Upper lobe of right lung (tissue), 1 donor: ENCODE data around the gene HLX. TPM values are rescaled to one million over a fixed set of nuclear protein-coding genes. Genes with fewer than 3 reads are reported as not detected.

Experiments used
- ATAC-seq: fragments of 200-7000 bp; cut with Tn5 transposase; one replicate; pipeline ENCODE4 v1.9.1; 2020; ENCODE audit warnings: mild to moderate bottlenecking, moderate library complexity
- DNase-seq: peaks from one replicate; pipeline ENCODE4 v3.0.0-alpha.2; 2020
- H3K27ac ChIP-seq: fragments of 200-600 bp; one replicate; pipeline ENCODE4 v1.8.0; 2022
- H3K27me3 ChIP-seq: fragments of 200-600 bp; one replicate; pipeline ENCODE4 v1.8.0; 2022; ENCODE audit warnings: mild to moderate bottlenecking
- H3K36me3 ChIP-seq: fragments of 200-600 bp; one replicate; pipeline ENCODE4 v1.8.0; 2022
- H3K4me1 ChIP-seq: fragments of 200-600 bp; one replicate; pipeline ENCODE4 v1.8.0; 2022
- H3K4me3 ChIP-seq: fragments of 200-600 bp; one replicate; pipeline ENCODE4 v1.8.0; 2022; ENCODE audit warnings: mild to moderate bottlenecking
- H3K9me3 ChIP-seq: fragments of 200-600 bp; one replicate; pipeline ENCODE4 v1.8.0; 2022
- CTCF ChIP-seq: fragments of 200-600 bp; IDR thresholded peaks from one replicate; pipeline ENCODE4 v1.8.0; 2022; ENCODE audit warnings: antibody characterized with exemption
- intact Hi-C: fragments of 100-400 bp; cut with DNase I; formaldehyde crosslinking; loops from one replicate; pipeline ENCODE4 v1.11.0; 2022
- total RNA-seq: library from RNA; stranded (reverse); fragmentation: NEBNext Ultra II Directional; extraction: Animal tissue kit (Norgen Biotek cat#: 25700); gene quantifications from one replicate; pipeline ENCODE4 v1.2.1, GENCODE V29; 2021
- donor health status: DM: no; HTN: yes; CAD: no; lungs with severe emphysema.

HLX gene
- total RNA-seq, 1 donor from 2014 or later, result 14.9 TPM

DNA sequence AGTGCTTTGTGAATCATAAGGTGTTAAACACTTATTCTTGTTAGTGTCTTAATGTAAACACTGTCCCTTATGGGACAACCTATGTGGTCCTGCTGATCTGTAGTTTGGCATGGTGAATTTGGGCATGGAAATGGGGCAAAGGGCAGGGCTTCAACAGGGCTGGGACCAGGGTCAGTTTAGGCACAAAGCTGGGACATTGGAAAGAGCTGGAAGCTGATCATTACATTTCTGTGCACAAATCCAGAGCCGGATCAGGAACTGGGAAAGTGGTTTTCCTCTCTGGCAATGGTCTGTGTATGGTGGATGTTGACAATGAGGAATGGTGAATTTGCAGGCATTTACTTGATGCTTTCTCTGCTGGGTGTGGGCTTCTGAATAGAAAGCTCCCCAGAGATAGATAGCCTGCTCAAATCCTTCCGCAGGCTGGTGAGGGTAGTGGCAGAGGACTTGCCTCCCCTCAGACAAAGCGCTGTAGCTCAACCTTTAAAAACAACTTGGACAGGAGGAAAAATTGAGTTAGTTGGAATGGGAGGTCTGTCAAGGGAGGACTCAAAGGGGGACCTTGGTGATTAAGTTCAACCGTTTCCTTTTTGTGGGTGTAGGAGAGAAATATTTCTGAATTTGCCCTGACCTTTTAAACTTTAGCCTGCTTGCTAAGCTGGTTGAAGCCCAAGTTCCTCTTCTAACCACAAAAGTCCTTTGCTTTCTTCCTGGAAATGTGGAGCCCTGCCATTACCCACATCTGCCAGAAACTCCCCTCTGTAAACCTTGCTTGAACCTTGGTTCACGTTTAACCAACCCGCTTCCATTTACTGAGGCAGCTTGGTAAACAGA, 35.3 kb downstream of the HLX start:
- intact Hi-C loops, result no loop called here
- H3K9me3 ChIP-seq, result no peaks in the 10 kb centered on the region
- no peaks in the 10 kb centered on the region for H3K4me1 ChIP-seq
- ATAC-seq (peak; percentile 73), DNase-seq (no peak)
- no peak overlapping the region for H3K27ac ChIP-seq
- H3K36me3 ChIP-seq, result no peaks in the 10 kb centered on the region
- no peaks in the 10 kb centered on the region for H3K27me3 ChIP-seq
- no peak overlapping the region for H3K4me3 ChIP-seq
- no peak for TF ChIP-seq CTCF

GRCh38 chr1:220915117-220915440, 35.8 kb downstream of the HLX start:
- TF ChIP-seq CTCF, result no peak
- no peak for DNase-seq
- no peak overlapping the region for H3K27ac ChIP-seq
- H3K4me3 ChIP-seq, result no peak overlapping the region
- no peaks in the 10 kb centered on the region for H3K36me3 ChIP-seq
- H3K9me3 ChIP-seq, result no peaks in the 10 kb centered on the region
- H3K4me1 ChIP-seq, result no peaks in the 10 kb centered on the region
- no peaks in the 10 kb centered on the region for H3K27me3 ChIP-seq
- intact Hi-C loops, result no loop called here
- ATAC-seq, result no peak

DNA sequence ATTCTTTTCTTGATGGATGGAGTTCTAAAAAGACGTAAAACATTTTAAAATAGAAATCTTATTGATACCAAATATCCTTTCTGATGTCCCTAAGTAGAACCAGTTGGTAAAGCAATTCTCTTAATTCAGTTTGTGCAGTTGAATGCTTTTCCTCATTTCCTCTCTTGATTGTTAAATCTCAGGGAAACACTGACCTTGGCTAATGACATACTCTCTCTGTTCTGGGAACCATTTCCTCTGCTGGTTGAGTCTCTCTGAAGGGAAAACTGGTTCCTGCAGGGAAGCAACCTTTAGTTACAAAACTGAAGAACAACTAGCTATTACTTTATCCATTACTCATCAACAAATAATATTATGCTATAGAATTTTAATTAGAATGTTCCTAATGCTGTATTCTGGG, 36.7 kb downstream of the HLX start:
- H3K27me3 ChIP-seq, result no peaks in the 10 kb centered on the region
- no peak for ATAC-seq
- H3K4me1 ChIP-seq, result no peaks in the 10 kb centered on the region
- no peak overlapping the region for H3K4me3 ChIP-seq
- H3K36me3 ChIP-seq, result no peaks in the 10 kb centered on the region
- TF ChIP-seq CTCF, result no peak
- DNase-seq, result no peak
- no peak overlapping the region for H3K27ac ChIP-seq
- intact Hi-C loops, result no loop called here
- no peaks in the 10 kb centered on the region for H3K9me3 ChIP-seq

- ATAC-seq (no peak), DNase-seq (no peak)
- H3K4me3 ChIP-seq, result no peak overlapping the region
- H3K9me3 ChIP-seq, result no peaks in the 10 kb centered on the region
- intact Hi-C loops, result no loop called here
- H3K4me1 ChIP-seq, result no peaks in the 10 kb centered on the region
- no peak overlapping the region for H3K27ac ChIP-seq
- TF ChIP-seq CTCF, result no peak
- H3K27me3 ChIP-seq, result no peaks in the 10 kb centered on the region
- no peaks in the 10 kb centered on the region for H3K36me3 ChIP-seq
Observed at GRCh38 chr1:220917101-220917500, 37.9 kb downstream of the HLX start.

GRCh38 chr1:220917535-220918209, 38.4 kb downstream of the HLX start:
- H3K27me3 ChIP-seq, result no peaks in the 10 kb centered on the region
- intact Hi-C loops, result no loop called here
- no peak overlapping the region for H3K27ac ChIP-seq
- ATAC-seq (no peak), DNase-seq (no peak)
- no peaks in the 10 kb centered on the region for H3K36me3 ChIP-seq
- no peak for TF ChIP-seq CTCF
- no peak overlapping the region for H3K4me3 ChIP-seq
- no peaks in the 10 kb centered on the region for H3K9me3 ChIP-seq
- H3K4me1 ChIP-seq, result no peaks in the 10 kb centered on the region
